Measurements from ENCODE around the gene BPGM. TPM values are rescaled to one million over a fixed set of nuclear protein-coding genes. Genes with fewer than 3 reads are reported as not detected.
A peak's percentile ranks its signal among the peaks of the same experiment; 100 is the strongest.

BPGM gene
- total RNA-seq, 2 donors from 2014 or later = 18.3 to 18.7 TPM

DNA sequence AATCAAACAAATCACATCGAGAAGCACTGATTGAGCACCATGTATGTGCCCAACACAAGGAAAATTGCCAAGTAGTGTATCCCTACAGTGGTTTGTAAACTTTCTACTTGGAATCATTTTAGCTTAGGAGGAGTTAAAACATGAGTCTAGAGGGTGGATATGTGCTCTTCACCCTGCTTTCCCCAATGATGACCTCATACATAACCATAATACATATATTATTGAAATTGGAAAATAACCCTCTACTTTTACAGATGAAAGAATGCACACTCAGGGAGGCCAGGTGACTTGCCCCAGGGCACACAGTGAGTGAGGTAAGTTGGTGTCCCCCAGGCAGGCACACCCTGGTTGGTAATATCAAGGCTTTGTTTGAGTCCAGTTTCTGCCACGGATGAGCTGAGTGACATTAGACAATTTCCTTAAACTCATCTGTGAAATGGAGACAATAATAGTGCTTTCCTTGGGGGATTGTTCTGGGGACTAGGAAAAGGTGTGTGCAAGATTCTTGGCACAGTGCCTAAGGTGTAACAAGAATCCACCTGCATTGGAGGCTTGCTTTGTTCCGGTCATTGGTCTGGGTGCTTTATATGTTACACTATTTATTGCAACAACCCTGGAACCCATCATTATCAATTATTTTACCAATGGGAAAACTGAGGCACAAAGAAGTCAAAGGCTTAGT lies 50.7 kb downstream of the BPGM start:
- Histone ChIP-seq H3K9me3 (no peaks in the 10 kb centered on the region), H3K27me3 (replicated peaks; ENCODE audit: insufficient read depth) (no peaks in the 10 kb centered on the region), H3K4me1 (replicated peaks) (no peaks in the 10 kb centered on the region), H3K4me3 (no peak overlapping the region), H3K27ac (no peak overlapping the region), H3K36me3 (no peaks in the 10 kb centered on the region)
- no peak for TF ChIP-seq POLR2AphosphoS5 (IDR thresholded peaks at IDR 0.05)
- TF ChIP-seq, protein P1, sequence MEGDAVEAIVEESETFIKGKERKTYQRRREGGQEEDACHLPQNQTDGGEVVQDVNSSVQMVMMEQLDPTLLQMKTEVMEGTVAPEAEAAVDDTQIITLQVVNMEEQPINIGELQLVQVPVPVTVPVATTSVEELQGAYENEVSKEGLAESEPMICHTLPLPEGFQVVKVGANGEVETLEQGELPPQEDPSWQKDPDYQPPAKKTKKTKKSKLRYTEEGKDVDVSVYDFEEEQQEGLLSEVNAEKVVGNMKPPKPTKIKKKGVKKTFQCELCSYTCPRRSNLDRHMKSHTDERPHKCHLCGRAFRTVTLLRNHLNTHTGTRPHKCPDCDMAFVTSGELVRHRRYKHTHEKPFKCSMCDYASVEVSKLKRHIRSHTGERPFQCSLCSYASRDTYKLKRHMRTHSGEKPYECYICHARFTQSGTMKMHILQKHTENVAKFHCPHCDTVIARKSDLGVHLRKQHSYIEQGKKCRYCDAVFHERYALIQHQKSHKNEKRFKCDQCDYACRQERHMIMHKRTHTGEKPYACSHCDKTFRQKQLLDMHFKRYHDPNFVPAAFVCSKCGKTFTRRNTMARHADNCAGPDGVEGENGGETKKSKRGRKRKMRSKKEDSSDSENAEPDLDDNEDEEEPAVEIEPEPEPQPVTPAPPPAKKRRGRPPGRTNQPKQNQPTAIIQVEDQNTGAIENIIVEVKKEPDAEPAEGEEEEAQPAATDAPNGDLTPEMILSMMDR (IDR thresholded peaks at IDR 0.05) = no peak
- TF ChIP-seq POLR2A (IDR thresholded peaks at IDR 0.05) = no peak
- intact Hi-C loops (cut with DNase I) = no loop called here
- DNase-seq (ENCODE audit: low spot score) = no peak
- 79% methylated on average over 3 of the region's 3 CpGs for WGBS

DNA sequence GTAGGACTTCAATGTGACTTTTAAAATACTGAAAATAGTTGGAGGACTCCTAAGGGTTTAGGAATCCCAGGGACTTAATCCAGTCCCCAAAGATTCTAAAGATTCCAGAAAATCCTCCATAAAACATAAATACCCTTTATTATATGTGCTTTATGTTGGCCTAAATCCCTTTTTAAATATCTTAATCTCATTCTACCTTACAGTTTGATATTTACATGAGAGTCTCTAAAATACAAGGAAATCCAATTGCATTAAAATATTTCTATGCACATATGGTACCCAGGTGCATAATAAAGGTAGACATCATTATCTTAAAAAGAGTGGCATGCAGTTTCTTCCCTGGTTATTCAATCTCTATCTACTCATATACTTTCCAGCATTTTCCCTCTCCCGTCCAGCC lies 51.8 kb downstream of the BPGM start:
- Histone ChIP-seq H3K27ac (no peak overlapping the region), H3K4me1 (replicated peaks) (no peaks in the 10 kb centered on the region), H3K4me3 (no peak overlapping the region), H3K27me3 (replicated peaks; ENCODE audit: insufficient read depth) (no peaks in the 10 kb centered on the region), H3K36me3 (no peaks in the 10 kb centered on the region), H3K9me3 (no peaks in the 10 kb centered on the region)
- DNase-seq (ENCODE audit: low spot score) = no peak
- TF ChIP-seq POLR2A (IDR thresholded peaks at IDR 0.05) (no peak), POLR2AphosphoS5 (IDR thresholded peaks at IDR 0.05) (no peak)
- TF ChIP-seq, protein P1 (IDR thresholded peaks at IDR 0.05) = no peak
- intact Hi-C loops (cut with DNase I) = no loop called here
- 100% methylated on average over 1 of the region's 1 CpG for WGBS

DNA sequence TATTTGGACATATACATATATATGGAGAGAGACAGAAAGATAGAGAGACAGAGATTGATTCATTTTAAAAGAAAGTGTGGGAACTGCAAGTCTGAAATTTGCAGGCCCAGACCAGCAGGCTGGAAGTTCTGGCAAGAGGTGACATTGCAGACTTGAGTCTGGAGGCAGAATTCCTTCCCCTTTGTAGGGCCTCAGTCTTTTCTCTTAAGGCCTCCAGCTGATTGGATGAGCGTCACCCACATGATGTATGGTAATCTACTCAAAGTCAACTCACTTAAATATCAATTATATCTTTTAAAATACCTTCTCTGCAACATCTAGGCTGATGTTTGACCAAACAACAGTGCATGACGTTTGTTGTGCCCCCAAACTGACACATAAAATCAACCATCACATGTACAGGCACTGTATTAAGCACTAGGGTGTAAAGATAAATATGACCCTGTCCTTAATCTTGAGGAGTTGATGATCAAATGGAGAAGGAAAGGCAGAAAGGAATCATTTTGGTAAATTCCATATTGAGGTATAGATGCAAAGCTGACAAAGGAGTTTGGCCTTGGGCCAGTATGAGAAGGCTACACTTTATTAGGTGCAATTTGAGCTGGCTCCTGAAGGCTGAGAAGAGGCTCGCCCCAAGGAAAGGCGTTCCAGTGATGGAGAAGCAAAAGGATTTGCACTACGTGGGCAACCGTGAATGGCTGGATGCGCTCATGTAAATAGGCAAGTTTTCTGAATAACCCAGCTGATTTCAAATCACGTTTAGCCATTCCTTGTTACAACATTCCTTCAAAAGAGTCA lies 52.6 kb downstream of the BPGM start:
- no peaks in the 10 kb centered on the region for H3K9me3 ChIP-seq

DNA sequence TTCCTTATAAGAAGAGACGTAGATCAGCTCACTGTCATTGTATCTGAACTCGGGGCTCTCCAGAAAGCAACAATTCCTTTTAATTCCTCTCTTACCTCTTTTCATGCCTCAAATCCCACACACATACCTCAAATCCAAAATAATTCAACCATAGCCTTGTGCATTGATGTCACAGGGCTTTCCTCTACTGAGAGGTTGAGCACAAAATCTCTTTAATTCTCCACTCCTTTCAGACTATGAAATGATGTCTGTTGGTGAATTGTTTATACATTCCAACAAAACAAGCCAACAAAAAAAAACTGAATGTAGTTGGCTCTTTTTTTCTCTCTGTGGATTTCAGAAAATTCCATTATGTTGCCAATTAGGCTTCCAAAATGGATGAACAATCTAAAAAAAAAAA lies 53.2 kb downstream of the BPGM start:
- 83% methylated on average over 2 of the region's 2 CpGs for WGBS
- TF ChIP-seq POLR2AphosphoS5 (IDR thresholded peaks at IDR 0.05) (no peak), POLR2A (IDR thresholded peaks at IDR 0.05) (no peak)
- TF ChIP-seq, protein P1 (IDR thresholded peaks at IDR 0.05) = no peak
- intact Hi-C loops (cut with DNase I) = no loop called here

More for the DNA sequence above, 52.6 kb downstream of the BPGM start:
- WGBS = 66% methylated on average over 8 of the region's 8 CpGs
- Histone ChIP-seq H3K4me3 (no peak overlapping the region), H3K4me1 (replicated peaks) (no peaks in the 10 kb centered on the region), H3K36me3 (no peaks in the 10 kb centered on the region), H3K27ac (no peak overlapping the region), H3K27me3 (replicated peaks; ENCODE audit: insufficient read depth) (no peaks in the 10 kb centered on the region)
- no peak for DNase-seq (ENCODE audit: low spot score)
- intact Hi-C loops (cut with DNase I) = no loop called here
- TF ChIP-seq, protein P1 (IDR thresholded peaks at IDR 0.05) = no peak
- TF ChIP-seq POLR2AphosphoS5 (IDR thresholded peaks at IDR 0.05) = no peak
- no peak for TF ChIP-seq POLR2A (IDR thresholded peaks at IDR 0.05)

More for the DNA sequence above, 53.2 kb downstream of the BPGM start:
- Histone ChIP-seq H3K27ac (peak overlapping the region in 1 of 2 donors; percentile 6), H3K4me3 (no peak overlapping the region), H3K9me3 (no peaks in the 10 kb centered on the region), H3K36me3 (no peaks in the 10 kb centered on the region), H3K27me3 (replicated peaks; ENCODE audit: insufficient read depth) (no peaks in the 10 kb centered on the region), H3K4me1 (replicated peaks) (no peaks in the 10 kb centered on the region)
- no peak for DNase-seq (ENCODE audit: low spot score)
